Stimulated activated CD8-positive, alpha-beta memory T cell treated with anti-CD3 and anti-CD28 coated beads, Interleukin-7, amount 100 ng/mL, for 48 hours (primary cell): ENCODE measurements around the gene ZFX.
"Not testable (repeated sequence)": the region's sequence is repeated elsewhere in the genome, so short reads cannot be mapped to it uniquely, and the experiment has no call there.

Experiments used
- DNase-seq, 2 donors: peaks; one replicate each; pipeline ENCODE4 v3.0.0-alpha.2; 2020; ENCODE audit warnings: low read depth in 1 of 2; ENCODE audit errors: extremely low read depth in 1 of 2

ZFX gene

GRCh38 chrX:24149351-24150050 is at the start of gene ZFX:
TSS of gene ZFX (plus strand) at chrX:24149729. CDS start at chrX:24172743, 23,014 bp downstream.
- peak; percentile 20 to 59 for DNase-seq

GRCh38 chrX:24100713-24101112 is 48.8 kb upstream of the ZFX start:
- DNase-seq: no peak

- no peak for DNase-seq
These were observed 39.5 kb upstream of the ZFX start for GRCh38 chrX:24110069-24110468.

- no peak for DNase-seq
These were observed 36.3 kb upstream of the ZFX start for GRCh38 chrX:24113181-24113580.

DNA sequence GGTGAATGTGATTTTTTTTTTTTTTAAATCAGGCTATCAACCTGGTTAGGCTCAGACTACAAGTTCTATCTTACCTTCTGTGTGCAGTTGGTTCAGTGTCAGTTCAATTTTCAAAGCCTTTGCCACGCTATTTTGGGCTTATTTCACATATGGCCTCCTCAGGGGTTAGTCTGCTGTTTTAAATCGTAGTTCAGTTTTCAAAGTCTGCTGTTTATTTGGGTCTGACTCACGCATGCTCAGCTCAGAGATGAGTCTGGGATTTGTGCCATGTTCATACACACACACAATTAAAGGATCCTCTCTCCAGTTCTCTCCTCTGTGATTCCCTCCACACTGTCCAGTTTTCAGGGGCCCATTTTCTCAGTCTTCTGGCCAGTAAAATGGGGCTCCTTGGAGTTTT is 32.3 kb upstream of the ZFX start:
- DNase-seq: no peak

DNA sequence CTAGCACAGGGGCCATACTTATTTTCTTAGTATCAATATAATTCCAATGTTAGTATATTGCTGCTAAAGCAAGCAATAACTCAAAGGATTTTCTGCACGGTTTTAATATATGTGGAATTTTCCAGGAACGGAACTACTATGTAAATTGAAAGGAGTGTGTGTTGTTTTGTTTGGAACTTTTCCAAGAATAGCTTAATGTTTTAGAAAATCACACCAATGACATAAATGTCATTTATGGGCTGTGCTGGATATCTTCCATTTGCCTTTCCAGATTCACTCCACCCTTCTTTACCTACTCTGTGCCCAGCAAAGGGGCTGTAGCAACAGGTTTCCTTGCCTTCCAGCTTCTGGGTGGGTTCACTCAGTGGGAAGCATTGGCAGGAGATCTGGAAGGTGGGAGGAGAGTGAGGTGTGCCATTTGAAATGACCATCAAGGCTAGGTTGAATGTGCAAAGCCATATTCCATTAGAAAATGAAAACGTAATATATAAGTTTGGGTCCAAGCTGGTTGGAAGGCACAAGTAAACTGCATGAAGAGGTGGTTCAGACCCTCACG is 25.2 kb upstream of the ZFX start:
- no peak for DNase-seq

- DNase-seq: no peak
These were observed 24.4 kb upstream of the ZFX start for GRCh38 chrX:24125028-24125612.

DNA sequence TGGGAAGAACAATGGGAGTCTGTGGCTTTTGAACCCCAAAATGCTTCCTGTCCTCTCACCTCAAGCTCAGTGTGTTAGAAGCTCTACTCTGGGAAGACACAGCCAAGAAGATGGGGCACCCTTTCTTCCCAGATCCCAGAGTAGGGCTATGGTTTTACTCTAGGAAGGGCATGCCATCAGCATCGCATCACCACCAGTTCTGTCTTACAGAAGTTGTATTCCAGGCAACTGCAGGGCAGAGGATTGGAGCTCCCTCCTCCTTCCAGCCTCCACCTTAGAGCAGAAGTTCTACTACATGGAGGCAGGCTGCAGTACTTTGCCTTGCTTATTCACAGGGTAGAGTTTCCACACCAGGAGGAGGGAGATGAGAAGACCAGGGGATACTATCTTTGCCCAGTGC is 18.1 kb upstream of the ZFX start:
- no peak for DNase-seq

DNA sequence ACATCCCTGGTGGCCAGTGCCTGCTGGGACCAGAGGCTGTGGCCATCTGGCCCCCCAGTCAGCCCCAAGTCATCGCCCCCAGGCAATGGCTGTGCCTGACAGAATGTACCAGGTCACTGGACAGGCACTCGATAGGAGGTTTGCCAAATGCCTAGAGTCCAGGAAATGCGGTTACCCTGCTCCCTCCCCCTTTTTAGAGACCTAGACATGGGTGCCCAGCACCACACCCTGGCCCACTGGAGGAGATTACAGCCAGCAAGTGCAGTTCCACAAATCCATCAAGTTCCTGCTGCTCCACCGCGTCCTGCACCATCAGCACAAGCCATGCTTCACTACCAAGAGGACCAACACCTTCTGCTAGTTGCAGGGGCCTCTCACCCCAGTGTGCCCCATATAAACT is 16.2 kb upstream of the ZFX start:
- no peak for DNase-seq

- DNase-seq: not testable (repeated sequence)
These were observed 13.8 kb upstream of the ZFX start for GRCh38 chrX:24135768-24136167.

DNA sequence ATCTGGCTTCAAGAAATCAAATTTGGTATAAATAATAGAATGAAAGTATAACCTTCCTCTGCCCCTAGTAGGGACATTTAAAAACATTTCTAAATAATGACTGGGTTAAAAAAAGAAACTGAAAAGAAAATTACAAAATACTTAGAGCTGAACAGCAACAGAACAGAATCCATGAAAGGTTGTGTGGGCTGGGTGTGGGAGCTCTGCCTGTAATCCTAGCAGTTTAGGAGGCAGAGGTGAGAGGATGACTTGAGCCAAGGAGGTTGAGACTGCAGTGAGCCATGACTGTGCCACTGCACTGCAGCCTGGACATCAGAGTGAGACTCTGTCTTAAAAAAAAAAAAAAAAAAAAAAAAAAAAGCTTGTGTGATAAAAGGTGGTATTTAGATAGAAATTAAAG is 12.3 kb upstream of the ZFX start:
- no peak for DNase-seq

DNA sequence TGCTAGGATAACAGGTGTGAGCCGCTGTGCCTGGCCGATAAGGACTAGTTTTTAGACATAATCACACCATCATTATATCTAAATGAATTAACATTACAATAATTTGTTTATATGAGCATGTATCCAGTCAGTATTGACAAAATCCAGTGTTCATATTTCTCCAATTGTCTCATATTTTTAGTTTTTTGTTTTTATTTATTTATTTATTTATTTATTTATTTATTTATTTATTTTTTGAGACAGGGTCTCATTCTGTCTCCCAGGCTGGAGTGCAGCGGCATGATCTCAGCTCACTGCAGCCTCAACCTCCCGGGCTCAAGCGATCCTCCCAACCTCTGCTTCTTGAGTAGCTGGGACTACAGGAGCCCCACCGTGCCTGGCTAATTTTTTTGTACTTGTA is 5.5 kb upstream of the ZFX start:
- not testable (repeated sequence) for DNase-seq

DNA sequence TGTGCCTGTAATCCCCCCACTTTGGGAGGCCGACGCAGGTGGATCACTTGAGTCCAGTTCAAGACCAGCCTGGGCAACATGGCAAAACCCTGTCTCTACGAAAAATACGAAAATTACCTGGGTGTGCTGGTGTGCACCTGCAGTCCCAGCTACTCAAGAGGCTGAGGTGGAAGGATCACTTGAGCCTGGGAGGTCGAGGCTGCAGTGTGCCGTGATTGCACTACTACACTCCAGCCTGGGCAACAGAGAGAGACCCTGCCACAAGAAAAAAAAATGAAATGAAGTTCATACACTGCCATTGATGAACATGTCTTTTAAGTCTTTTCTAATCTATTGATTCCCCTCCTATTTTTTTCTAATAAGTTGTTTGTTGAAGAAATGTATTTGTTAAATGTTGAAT is 5.0 kb upstream of the ZFX start:
- DNase-seq: no peak

DNA sequence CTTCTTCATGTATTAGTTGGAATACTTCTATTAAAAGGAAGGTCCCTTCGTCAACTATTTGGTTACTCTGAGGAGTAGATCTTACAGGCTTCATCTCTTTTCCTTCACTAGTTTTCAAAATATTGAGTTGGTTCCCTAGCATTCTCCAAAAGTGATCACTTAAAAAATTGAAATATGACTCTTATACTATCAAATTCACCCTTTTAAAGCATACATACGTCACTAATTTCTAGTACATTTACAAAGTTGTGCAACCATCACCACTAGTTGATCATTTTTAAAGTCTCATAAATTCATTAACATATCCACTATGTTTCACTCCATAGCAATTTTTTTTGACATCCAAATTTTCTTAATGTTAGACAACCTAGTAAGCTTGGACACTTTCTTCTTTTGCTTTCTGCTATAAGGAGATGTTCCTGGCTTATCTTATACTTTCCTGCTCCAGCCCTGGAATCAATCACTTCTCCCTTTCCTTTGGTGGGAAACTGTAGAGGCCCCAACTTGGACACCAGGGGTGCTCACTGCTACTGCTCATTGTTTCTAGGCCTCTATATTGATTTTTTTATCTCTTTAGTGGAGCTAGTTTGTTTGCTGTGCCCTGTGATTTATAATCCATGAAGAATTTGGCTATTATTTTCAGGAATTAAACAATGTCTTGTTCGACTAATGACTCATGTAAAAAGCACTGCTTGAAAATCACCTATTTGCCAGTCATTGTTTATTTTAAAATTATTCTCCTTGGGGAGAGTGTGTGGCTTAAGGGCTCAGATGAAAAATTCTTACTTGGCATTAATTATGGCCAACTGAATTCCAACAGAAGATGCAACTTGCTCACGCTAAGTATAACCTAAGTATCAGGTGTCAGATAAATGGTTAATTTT is 4.0 kb upstream of the ZFX start:
- DNase-seq: no peak

- no peak for DNase-seq
These were observed 3.1 kb upstream of the ZFX start for GRCh38 chrX:24146283-24146949.

- DNase-seq: no peak
These were observed 2.4 kb upstream of the ZFX start for GRCh38 chrX:24147165-24147564.

DNA sequence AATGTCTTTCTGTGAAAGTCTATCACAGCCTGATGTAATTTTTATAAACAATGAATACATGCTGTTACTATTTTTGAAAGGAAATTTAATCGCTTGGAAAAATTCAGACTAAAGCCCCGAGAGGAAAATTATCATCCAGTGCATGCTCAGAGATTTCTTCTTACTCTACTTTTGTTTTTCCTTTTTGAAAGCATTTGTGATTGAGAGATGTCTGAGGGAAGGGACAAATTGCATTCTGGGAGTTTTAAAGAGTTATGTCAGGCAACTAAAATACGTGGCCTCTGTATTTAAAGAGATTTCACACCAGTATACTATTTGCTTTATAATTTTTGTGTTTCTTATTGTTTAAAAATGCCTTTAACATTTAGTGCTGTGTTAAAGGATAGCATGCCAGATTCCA is 1.4 kb upstream of the ZFX start:
- DNase-seq: no peak

GRCh38 chrX:24148535-24149350 is 786 bp upstream of the ZFX start:
- peak in 1 of 2 donors; percentile 1 for DNase-seq

DNA sequence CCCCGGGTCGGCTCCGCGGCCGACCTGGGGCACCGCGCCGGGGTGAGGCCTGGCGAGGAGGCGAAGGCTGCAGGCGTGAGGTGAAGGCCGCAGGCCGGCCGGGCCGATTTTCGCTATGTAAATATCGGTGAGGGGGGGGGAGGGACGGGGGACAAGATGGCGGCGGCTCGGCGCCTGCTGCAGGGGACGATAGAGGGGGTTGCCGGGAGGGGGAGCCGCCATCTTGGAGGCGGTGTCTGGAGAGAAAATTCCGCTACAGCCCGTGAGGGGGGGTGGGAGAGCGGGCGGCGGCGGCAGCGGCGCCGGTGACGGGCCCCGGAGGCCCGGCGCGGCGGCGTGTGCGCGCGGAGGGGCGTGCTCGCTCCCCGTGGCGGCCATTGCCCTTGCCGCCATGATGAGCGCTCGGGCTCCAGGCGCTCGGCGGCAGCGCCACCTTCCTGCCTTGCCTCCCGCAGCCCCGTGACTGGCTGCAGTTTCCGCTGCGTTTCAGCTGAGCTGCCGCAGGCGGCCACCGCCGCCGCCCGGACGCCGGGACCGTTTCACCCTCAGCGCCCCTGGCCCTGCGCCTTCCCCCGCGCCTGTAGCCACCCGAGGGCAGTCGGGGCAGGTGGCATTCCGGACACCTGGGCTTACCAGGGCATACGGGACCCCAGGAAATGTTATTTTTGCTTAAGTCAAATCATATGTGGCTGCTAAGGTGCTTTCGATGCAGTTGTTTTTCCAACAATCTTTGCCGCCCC is 692 bp downstream of the ZFX start:
- DNase-seq: peak; percentile 71 to 77
